GM23338 (cell line): ENCODE measurements around the gene PCP4. TPM values are rescaled to one million over a fixed set of nuclear protein-coding genes. Genes with fewer than 3 reads are reported as not detected.

Experiments
- ATAC-seq: fragments of 200-7000 bp; cut with Tn5 transposase; 3 replicates; pipeline ENCODE4 v1.9.1; 2020
- DNase-seq: peaks from one replicate; pipeline ENCODE4 v3.0.0-alpha.2; 2015; ENCODE audit warnings: low spot score
- H2AFZ ChIP-seq: fragments of 200-600 bp; sonication (generic); 2 replicates; pipeline ENCODE4 v1.8.0; 2016; ENCODE audit warnings: antibody characterized with exemption, mild to moderate bottlenecking, moderate library complexity
- H3F3A ChIP-seq: fragments of 200-600 bp; sonication (generic); replicated peaks from 2 replicates; pipeline ENCODE4 v1.8.0; 2017; ENCODE audit warnings: antibody characterized with exemption, mixed run types, low read depth
- H3K27ac ChIP-seq: fragments of 200-600 bp; sonication (generic); 2 replicates; pipeline ENCODE4 v1.6.1; 2016; ENCODE audit warnings: low read depth
- H3K27me3 ChIP-seq: fragments of 200-600 bp; sonication (generic); 2 replicates; pipeline ENCODE4 v1.8.0; 2016; ENCODE audit warnings: mild to moderate bottlenecking, mixed run types, moderate library complexity; ENCODE audit not compliant: insufficient read depth
- H3K36me3 ChIP-seq: fragments of 200-600 bp; sonication (generic); 2 replicates; pipeline ENCODE4 v1.8.0; 2016; ENCODE audit warnings: mild to moderate bottlenecking; ENCODE audit not compliant: insufficient read depth
- H3K4me1 ChIP-seq: fragments of 200-600 bp; sonication (generic); 2 replicates; pipeline ENCODE4 v1.8.0; 2016; ENCODE audit warnings: mild to moderate bottlenecking, moderate library complexity; ENCODE audit not compliant: insufficient read depth
- H3K4me2 ChIP-seq: fragments of 200-600 bp; sonication (generic); 2 replicates; pipeline ENCODE4 v1.7.1; 2017; ENCODE audit warnings: mixed run types
- H3K4me3 ChIP-seq: fragments of 200-600 bp; sonication (generic); 2 replicates; pipeline ENCODE4 v1.6.1; 2016; ENCODE audit warnings: mixed run types
- H3K79me2 ChIP-seq: fragments of 200-600 bp; sonication (generic); replicated peaks from 2 replicates; pipeline ENCODE4 v1.8.0; 2017; ENCODE audit warnings: mild to moderate bottlenecking; ENCODE audit not compliant: insufficient read depth
- H3K9me2 ChIP-seq: fragments of 200-600 bp; sonication (generic); 2 replicates; pipeline ENCODE4 v1.8.0; 2017; ENCODE audit not compliant: insufficient read depth
- H4K20me1 ChIP-seq: fragments of 200-600 bp; sonication (generic); replicated peaks from 2 replicates; pipeline ENCODE4 v1.8.0; 2017; ENCODE audit warnings: mild to moderate bottlenecking; ENCODE audit not compliant: insufficient read depth
- H3K27ac Mint-ChIP-seq: 2 replicates; pipeline ENCODE4 v1.8.0; 2020; ENCODE audit warnings: inconsistent platforms, mild to moderate bottlenecking, moderate library complexity, mixed read lengths
- H3K27me3 Mint-ChIP-seq: 3 replicates; pipeline ENCODE4 v1.8.0; 2022; ENCODE audit warnings: low read depth, mild to moderate bottlenecking, moderate library complexity, mixed read lengths, inconsistent platforms; ENCODE audit not compliant: insufficient read depth, poor library complexity
- H3K36me3 Mint-ChIP-seq: 3 replicates; pipeline ENCODE4 v1.8.0; 2021; ENCODE audit warnings: low read depth, mild to moderate bottlenecking, inconsistent platforms, moderate library complexity, mixed read lengths
- H3K4me1 Mint-ChIP-seq: 3 replicates; pipeline ENCODE4 v1.8.0; 2020; ENCODE audit warnings: mild to moderate bottlenecking, inconsistent platforms, mixed read lengths
- H3K4me3 Mint-ChIP-seq: 3 replicates; pipeline ENCODE4 v1.8.0; 2021; ENCODE audit warnings: moderate library complexity, mild to moderate bottlenecking, inconsistent platforms, mixed read lengths
- H3K9me3 Mint-ChIP-seq: 3 replicates; pipeline ENCODE4 v1.8.0; 2020; ENCODE audit warnings: moderate library complexity, mild to moderate bottlenecking, inconsistent platforms, mixed read lengths
- CREB1 ChIP-seq: fragments of 250-450 bp; sonication (Bioruptor Pico); IDR thresholded peaks from 2 replicates; pipeline ENCODE4 v1.5.0; 2020; ENCODE audit warnings: low read depth, mild to moderate bottlenecking, moderate library complexity
- NANOG ChIP-seq: IDR thresholded peaks from 2 replicates; pipeline ENCODE4 v1.6.1; 2016; ENCODE audit warnings: antibody characterized with exemption, borderline replicate concordance
- POLR2AphosphoS5 ChIP-seq: IDR thresholded peaks from 2 replicates; pipeline ENCODE4 v1.6.1; 2016; ENCODE audit warnings: antibody characterized with exemption, low read depth
- polyA plus RNA-seq: library from polyadenylated mRNA; unstranded; fragments of >200 nt; fragmentation: Nextera tagmentation; extraction: Ambion mirVana; gene quantifications from 2 replicates; pipeline ENCODE4 v1.2.1, GENCODE V29; 2016
- total RNA-seq: library from RNA; depleted of rRNA; stranded (reverse); fragments of >200 nt; shearing (Covaris generic); gene quantifications from 2 replicates; pipeline ENCODE4 v1.2.3, GENCODE V29; 2014
- TF ChIP-seq, protein P1 (sequence below), 2 experiments: fragments of 200-600 bp in 1 of 2; sonication (generic) in 1 of 2; conservative IDR thresholded peaks; 2 replicates each; pipeline versions ENCODE4 v1.5.1 to v1.6.1; 2016 to 2017; ENCODE audit warnings: antibody characterized with exemption in 2 of 2, low read depth in 2 of 2, mild to moderate bottlenecking in 2 of 2, moderate library complexity in 1 of 2
- TF ChIP-seq, protein P2 (sequence below): IDR thresholded peaks from one replicate; pipeline ENCODE4 v1.6.1; 2018; ENCODE audit warnings: antibody characterized with exemption; ENCODE audit not compliant: unreplicated experiment

The PCP4 gene
- total and polyA plus RNA-seq, 2 experiments from 2014 or later: 7.3 TPM; not detected in 1

DNA sequence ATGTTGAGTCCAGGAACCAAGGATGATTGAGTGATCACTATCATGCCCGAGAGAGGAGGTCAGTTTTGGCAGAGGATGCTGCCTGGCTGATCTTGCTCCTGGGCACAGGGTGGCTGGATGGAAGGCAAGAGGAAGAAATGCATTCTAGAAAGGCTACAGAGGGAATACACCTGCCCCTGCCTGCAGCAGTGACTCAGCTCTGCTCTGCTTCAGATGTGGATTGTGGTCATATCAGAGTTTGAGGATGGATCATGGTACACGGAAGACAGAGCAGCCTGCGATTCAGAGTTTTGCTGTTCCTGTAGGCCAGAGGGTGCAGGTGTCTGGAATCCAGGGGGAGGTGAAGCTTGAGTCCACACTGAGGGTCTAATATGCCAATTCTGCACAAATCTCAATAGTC, 37.2 kb downstream of the PCP4 start:
- 0 out of 3 replicates have a peak, but pooled peaks cover 2% of the 10 kb centered on the region for H3K4me1 Mint-ChIP-seq
- no peak for ATAC-seq
- DNase-seq: no peak
- H3F3A ChIP-seq: no peaks in the 10 kb centered on the region
- H3K9me3 Mint-ChIP-seq: no peaks in the 10 kb centered on the region; the same call in 2 of the 3 replicates
- H3K4me3 Mint-ChIP-seq: no peak overlapping the region
- no peaks in the 10 kb centered on the region for H3K36me3 ChIP-seq
- TF ChIP-seq CREB1: no peak
- no peak for TF ChIP-seq NANOG
- TF ChIP-seq, protein P1, sequence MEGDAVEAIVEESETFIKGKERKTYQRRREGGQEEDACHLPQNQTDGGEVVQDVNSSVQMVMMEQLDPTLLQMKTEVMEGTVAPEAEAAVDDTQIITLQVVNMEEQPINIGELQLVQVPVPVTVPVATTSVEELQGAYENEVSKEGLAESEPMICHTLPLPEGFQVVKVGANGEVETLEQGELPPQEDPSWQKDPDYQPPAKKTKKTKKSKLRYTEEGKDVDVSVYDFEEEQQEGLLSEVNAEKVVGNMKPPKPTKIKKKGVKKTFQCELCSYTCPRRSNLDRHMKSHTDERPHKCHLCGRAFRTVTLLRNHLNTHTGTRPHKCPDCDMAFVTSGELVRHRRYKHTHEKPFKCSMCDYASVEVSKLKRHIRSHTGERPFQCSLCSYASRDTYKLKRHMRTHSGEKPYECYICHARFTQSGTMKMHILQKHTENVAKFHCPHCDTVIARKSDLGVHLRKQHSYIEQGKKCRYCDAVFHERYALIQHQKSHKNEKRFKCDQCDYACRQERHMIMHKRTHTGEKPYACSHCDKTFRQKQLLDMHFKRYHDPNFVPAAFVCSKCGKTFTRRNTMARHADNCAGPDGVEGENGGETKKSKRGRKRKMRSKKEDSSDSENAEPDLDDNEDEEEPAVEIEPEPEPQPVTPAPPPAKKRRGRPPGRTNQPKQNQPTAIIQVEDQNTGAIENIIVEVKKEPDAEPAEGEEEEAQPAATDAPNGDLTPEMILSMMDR (conservative IDR thresholded peaks at IDR 0.05; ENCODE audit: low read depth in 2 of 2): no peak
- no peak for TF ChIP-seq POLR2AphosphoS5
- TF ChIP-seq, protein P2, sequence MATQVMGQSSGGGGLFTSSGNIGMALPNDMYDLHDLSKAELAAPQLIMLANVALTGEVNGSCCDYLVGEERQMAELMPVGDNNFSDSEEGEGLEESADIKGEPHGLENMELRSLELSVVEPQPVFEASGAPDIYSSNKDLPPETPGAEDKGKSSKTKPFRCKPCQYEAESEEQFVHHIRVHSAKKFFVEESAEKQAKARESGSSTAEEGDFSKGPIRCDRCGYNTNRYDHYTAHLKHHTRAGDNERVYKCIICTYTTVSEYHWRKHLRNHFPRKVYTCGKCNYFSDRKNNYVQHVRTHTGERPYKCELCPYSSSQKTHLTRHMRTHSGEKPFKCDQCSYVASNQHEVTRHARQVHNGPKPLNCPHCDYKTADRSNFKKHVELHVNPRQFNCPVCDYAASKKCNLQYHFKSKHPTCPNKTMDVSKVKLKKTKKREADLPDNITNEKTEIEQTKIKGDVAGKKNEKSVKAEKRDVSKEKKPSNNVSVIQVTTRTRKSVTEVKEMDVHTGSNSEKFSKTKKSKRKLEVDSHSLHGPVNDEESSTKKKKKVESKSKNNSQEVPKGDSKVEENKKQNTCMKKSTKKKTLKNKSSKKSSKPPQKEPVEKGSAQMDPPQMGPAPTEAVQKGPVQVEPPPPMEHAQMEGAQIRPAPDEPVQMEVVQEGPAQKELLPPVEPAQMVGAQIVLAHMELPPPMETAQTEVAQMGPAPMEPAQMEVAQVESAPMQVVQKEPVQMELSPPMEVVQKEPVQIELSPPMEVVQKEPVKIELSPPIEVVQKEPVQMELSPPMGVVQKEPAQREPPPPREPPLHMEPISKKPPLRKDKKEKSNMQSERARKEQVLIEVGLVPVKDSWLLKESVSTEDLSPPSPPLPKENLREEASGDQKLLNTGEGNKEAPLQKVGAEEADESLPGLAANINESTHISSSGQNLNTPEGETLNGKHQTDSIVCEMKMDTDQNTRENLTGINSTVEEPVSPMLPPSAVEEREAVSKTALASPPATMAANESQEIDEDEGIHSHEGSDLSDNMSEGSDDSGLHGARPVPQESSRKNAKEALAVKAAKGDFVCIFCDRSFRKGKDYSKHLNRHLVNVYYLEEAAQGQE: no peak
- no peak overlapping the region for H3K4me3 ChIP-seq
- no peaks in the 10 kb centered on the region for H3K79me2 ChIP-seq
- no peaks in the 10 kb centered on the region for H3K4me1 ChIP-seq
- H3K27ac ChIP-seq: no peak overlapping the region
- no peak overlapping the region for H3K4me2 ChIP-seq
- no peaks in the 10 kb centered on the region for H3K27me3 ChIP-seq
- no peak overlapping the region for H2AFZ ChIP-seq
- no peaks in the 10 kb centered on the region for H3K9me2 ChIP-seq
- H4K20me1 ChIP-seq: no peaks in the 10 kb centered on the region
- H3K27me3 Mint-ChIP-seq: peaks cover 2% of the 10 kb centered on the region
- H3K36me3 Mint-ChIP-seq: no peaks in the 10 kb centered on the region
- no peak overlapping the region for H3K27ac Mint-ChIP-seq

DNA sequence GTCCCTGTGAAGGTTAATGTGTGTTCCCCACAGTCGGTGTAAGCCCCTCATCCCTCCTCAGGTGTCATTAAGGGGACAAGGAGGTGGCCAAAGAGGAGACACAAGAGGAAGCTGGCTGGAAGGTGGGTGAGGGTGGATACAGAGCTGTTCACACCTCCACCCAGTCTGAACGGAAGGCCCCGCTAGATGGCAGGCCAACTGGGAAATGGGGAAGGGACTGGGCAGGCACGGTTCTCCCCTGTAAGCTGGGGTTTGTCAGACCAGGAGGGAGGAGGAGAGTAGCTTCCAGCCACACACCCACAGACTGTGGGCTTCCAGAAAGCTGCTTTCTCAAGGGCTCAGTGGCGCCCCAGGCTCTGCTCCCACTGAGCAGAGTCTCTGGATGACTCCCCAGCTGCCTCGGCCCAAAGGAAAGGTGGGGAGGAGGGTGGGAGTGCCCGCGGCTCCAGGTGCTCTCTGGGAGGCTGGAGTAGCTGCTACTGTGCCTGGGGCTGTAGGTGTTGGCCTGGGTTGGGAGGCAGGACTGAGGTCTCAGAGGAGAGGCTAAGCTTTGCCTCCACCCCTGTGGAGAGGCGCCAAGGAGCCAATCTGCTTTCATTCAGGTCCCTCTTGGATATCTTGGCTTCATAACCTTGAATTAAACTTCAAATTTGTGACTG, 41.2 kb downstream of the PCP4 start:
- H3K36me3 Mint-ChIP-seq: no peaks in the 10 kb centered on the region
- H3K9me2 ChIP-seq: no peaks in the 10 kb centered on the region
- no peaks in the 10 kb centered on the region for H4K20me1 ChIP-seq
- H3K27ac Mint-ChIP-seq: no peak overlapping the region
- H3K4me2 ChIP-seq: no peak overlapping the region
- H3F3A ChIP-seq: no peaks in the 10 kb centered on the region
- DNase-seq (peak; percentile 54), ATAC-seq (peak; percentile 91)
- H3K4me3 ChIP-seq: no peak overlapping the region
- H2AFZ ChIP-seq: no peak overlapping the region
- H3K4me3 Mint-ChIP-seq: no peak overlapping the region
- no peaks in the 10 kb centered on the region for H3K4me1 ChIP-seq
- H3K36me3 ChIP-seq: no peaks in the 10 kb centered on the region
- no peaks in the 10 kb centered on the region; the same call in 2 of the 3 replicates for H3K9me3 Mint-ChIP-seq
- H3K27ac ChIP-seq: no peak overlapping the region
- H3K27me3 ChIP-seq: no peaks in the 10 kb centered on the region
- peaks cover 8% of the 10 kb centered on the region for H3K4me1 Mint-ChIP-seq
- TF ChIP-seq, protein P1 (conservative IDR thresholded peaks at IDR 0.05; ENCODE audit: low read depth in 2 of 2): peak in 1 of 2 experiments; percentile 41; a peak in 2 of 4 replicates
- no peak for TF ChIP-seq POLR2AphosphoS5
- peaks cover 2% of the 10 kb centered on the region for H3K27me3 Mint-ChIP-seq
- H3K79me2 ChIP-seq: no peaks in the 10 kb centered on the region
